Measurements from ENCODE around the gene PSEN1. TPM values are rescaled to one million over a fixed set of nuclear protein-coding genes. Genes with fewer than 3 reads are reported as not detected.

Gene PSEN1
- total and polyA plus RNA-seq, 12 donors: 15.7 to 83.8 (median 51.2) TPM

- Histone ChIP-seq H3K27me3 (no peaks in the 10 kb centered on the region), H3K9me3 (replicated peaks in 1 of 3) (no peaks in the 10 kb centered on the region), H3K4me1 (replicated peaks in 1 of 2) (peaks cover 5 to 8% of the 10 kb centered on the region in 2 donors), H3K4me3 (no peak overlapping the region), H3K36me3 (replicated peaks in 1 of 2) (no peaks in the 10 kb centered on the region), H3K27ac (no peak overlapping the region)
- peak in 1 of 7 donors; percentile 47 for DNase-seq
- intact Hi-C loops (cut with DNase I): no loop called here
- TF ChIP-seq CTCF (IDR thresholded peaks at IDR 0.05): no peak
- no peak for TF ChIP-seq POLR2A (IDR thresholded peaks at IDR 0.05)
- 90 to 98% (median 93%) methylated on average over 6 of the region's 6 CpGs for WGBS, 4 donors
These were observed 131.2 kb downstream of the PSEN1 start for GRCh38 chr14:73267474-73267873.

- peak; percentile 57 to 72 (median 63) for DNase-seq
These were observed 133.6 kb downstream of the PSEN1 start for GRCh38 chr14:73269729-73270531.

GRCh38 chr14:73272393-73272792 lies 136.1 kb downstream of the PSEN1 start:
- Histone ChIP-seq H3K27ac (no peak overlapping the region), H3K4me1 (replicated peaks in 1 of 2) (peaks cover 5 to 8% of the 10 kb centered on the region in 2 donors), H3K4me3 (no peak overlapping the region), H3K27me3 (no peaks in the 10 kb centered on the region), H3K36me3 (replicated peaks in 1 of 2) (peaks cover 0 to 29% of the 10 kb centered on the region in 2 donors), H3K9me3 (replicated peaks in 1 of 3) (no peaks in the 10 kb centered on the region)
- intact Hi-C loops (cut with DNase I): no loop called here
- 80 to 90% (median 87%) methylated on average over 6 of the region's 6 CpGs for WGBS, 4 donors
- no peak for DNase-seq
- TF ChIP-seq CTCF (IDR thresholded peaks at IDR 0.05) (no peak), POLR2A (IDR thresholded peaks at IDR 0.05) (no peak)

More at GRCh38 chr14:73269729-73270531, 133.6 kb downstream of the PSEN1 start:
- H3K4me3 ChIP-seq: peak overlapping the region in 2 of 4 donors; percentile 49 to 57
- intact Hi-C loops (cut with DNase I): no loop called here
- no peaks in the 10 kb centered on the region for H3K27me3 ChIP-seq
- peaks cover 5 to 8% of the 10 kb centered on the region in 2 donors for H3K4me1 ChIP-seq (replicated peaks in 1 of 2)
- H3K27ac ChIP-seq: peak overlapping the region in 4 of 5 donors; percentile 2 to 79 (median 58)
- WGBS, 4 donors: 8 to 35% (median 9%) methylated on average over 6 to 48 of the region's 48 CpGs
- no peaks in the 10 kb centered on the region for H3K9me3 ChIP-seq (replicated peaks in 1 of 3)
- TF ChIP-seq POLR2A (IDR thresholded peaks at IDR 0.05) (peak; percentile 13 to 14), CTCF (IDR thresholded peaks at IDR 0.05) (no peak)
- H3K36me3 ChIP-seq (replicated peaks in 1 of 2): peaks cover 0 to 5% of the 10 kb centered on the region in 2 donors

Small RNAs within 50 kb of the gene (small RNA-seq; reads per million reads assigned to genes)
- gene AC004858.1: 0 reads per million in 2 donors
- 0 reads per million in 2 donors for gene RNU6-419P

Other genes with a start within 250 kb of the PSEN1 start
- gene DPF3, start 242.4 kb upstream of the PSEN1 start, total RNA-seq: 1 to 10 TPM in 8 of 9 donors, under 1 TPM in 1; 0.97 to 6.0 (median 2.9) TPM
- gene DPF3, start 242.4 kb upstream of the PSEN1 start, polyA plus RNA-seq: 1 to 10 TPM in 2 of 3 donors, under 1 TPM in 1; 0.91 to 4.6 (median 2.8) TPM
- gene DCAF4, start 210.0 kb upstream of the PSEN1 start, total RNA-seq: 10 to 100 TPM; 12.4 to 19.3 (median 15.8) TPM
- gene DCAF4, start 210.0 kb upstream of the PSEN1 start, polyA plus RNA-seq: 10 to 100 TPM in 2 of 3 donors, 1 to 10 TPM in 1; 7.6 to 16.1 (median 10.3) TPM
- gene ZFYVE1, start 109.4 kb upstream of the PSEN1 start, total RNA-seq: 10 to 100 TPM; 18.8 to 41.3 (median 30.9) TPM
- gene ZFYVE1, start 109.4 kb upstream of the PSEN1 start, polyA plus RNA-seq: 10 to 100 TPM in 1 of 3 donors, 1 to 10 TPM in 2; 8.2 to 21.6 (median 9.4) TPM
- gene RBM25, start 78.0 kb upstream of the PSEN1 start, total RNA-seq: 10 to 100 TPM; 14.7 to 57.7 (median 45.2) TPM
- 10 to 100 TPM; 56.5 to 95.4 (median 66.7) TPM for gene RBM25, start 78.0 kb upstream of the PSEN1 start, polyA plus RNA-seq
- gene PAPLN, start 101.0 kb downstream of the PSEN1 start, total RNA-seq: 10 to 100 TPM in 6 of 9 donors, 1 to 10 TPM in 3; 4.7 to 33.6 (median 13.2) TPM
- 10 to 100 TPM in 2 of 3 donors, 1 to 10 TPM in 1; 4.2 to 22.9 (median 11.8) TPM for gene PAPLN, start 101.0 kb downstream of the PSEN1 start, polyA plus RNA-seq